Measurements from ENCODE around the gene GRHL3.

- TF ChIP-seq POLR2A (IDR thresholded peaks at IDR 0.05): no peak
- TF ChIP-seq, protein P1, sequence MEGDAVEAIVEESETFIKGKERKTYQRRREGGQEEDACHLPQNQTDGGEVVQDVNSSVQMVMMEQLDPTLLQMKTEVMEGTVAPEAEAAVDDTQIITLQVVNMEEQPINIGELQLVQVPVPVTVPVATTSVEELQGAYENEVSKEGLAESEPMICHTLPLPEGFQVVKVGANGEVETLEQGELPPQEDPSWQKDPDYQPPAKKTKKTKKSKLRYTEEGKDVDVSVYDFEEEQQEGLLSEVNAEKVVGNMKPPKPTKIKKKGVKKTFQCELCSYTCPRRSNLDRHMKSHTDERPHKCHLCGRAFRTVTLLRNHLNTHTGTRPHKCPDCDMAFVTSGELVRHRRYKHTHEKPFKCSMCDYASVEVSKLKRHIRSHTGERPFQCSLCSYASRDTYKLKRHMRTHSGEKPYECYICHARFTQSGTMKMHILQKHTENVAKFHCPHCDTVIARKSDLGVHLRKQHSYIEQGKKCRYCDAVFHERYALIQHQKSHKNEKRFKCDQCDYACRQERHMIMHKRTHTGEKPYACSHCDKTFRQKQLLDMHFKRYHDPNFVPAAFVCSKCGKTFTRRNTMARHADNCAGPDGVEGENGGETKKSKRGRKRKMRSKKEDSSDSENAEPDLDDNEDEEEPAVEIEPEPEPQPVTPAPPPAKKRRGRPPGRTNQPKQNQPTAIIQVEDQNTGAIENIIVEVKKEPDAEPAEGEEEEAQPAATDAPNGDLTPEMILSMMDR (IDR thresholded peaks at IDR 0.05): no peak
Observed at GRCh38 chr1:24340770-24341169, 21.6 kb downstream of the GRHL3 start.
